ENCODE data around the gene ALX4. TPM values are rescaled to one million over a fixed set of nuclear protein-coding genes. Genes with fewer than 3 reads are reported as not detected.

Gene ALX4
- total and polyA plus RNA-seq, 2 donors from 2014 or later: 0.09 to 0.16 TPM

DNA sequence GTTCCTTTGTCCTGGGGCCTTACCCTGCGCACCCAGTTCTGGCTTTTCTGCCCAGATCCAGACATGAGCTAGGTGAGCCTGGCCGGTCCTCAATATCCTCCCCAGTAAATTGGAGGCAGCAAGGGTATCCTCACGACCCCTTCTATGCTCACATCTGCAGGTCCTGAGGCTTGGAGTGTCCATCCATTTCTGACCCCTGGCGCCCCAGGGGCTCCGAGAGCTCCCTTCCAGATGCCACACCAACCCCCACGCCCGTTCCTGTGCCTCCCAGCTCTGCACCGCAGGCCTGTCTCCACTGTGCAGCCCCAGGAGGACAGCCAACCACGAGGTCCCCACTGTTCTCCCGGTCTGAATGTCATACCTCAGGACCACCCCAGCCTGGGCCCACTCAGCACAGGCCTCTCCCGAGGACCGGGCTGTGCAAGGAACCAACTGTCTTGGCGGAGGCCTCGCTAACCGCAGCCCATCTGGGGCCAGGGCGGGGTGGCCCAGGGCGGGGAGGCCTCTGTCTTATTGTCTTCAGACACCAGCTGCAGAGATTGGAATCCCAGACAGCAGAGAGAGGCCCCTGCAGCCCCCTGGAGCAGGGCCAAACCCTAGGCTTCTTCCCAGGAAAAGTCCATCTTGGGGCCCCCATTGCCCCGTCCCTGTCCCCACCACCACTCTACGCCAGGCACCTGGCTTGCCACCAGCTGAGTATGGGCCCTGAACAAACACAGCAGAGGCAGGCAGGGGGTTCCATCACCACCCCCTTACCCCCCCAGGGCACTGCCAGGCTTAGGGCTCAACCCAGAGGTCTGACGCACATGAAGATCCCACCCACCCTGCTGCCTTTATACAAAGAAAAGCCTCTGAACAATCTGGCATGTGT is 39.3 kb downstream of the ALX4 start:
- H3K27ac ChIP-seq (ENCODE audit: low read depth in 2 of 2, low read length in 2 of 2): no peak overlapping the region
- no peaks in the 10 kb centered on the region for H3K27me3 ChIP-seq (ENCODE audit: control insufficient read depth, insufficient read depth, low read length)
- intact Hi-C loops (cut with DNase I): no loop called here
- H3K4me1 ChIP-seq (ENCODE audit: control insufficient read depth in 2 of 3, insufficient read depth in 2 of 3, low read depth in 1 of 3, low read length in 3 of 3): no peaks in the 10 kb centered on the region
- H3K36me3 ChIP-seq (ENCODE audit: control insufficient read depth in 2 of 3, insufficient read depth in 3 of 3, low read length in 3 of 3): no peaks in the 10 kb centered on the region
- no peak overlapping the region for H3K9ac ChIP-seq (ENCODE audit: low read length in 3 of 3)
- TF ChIP-seq, protein P1, sequence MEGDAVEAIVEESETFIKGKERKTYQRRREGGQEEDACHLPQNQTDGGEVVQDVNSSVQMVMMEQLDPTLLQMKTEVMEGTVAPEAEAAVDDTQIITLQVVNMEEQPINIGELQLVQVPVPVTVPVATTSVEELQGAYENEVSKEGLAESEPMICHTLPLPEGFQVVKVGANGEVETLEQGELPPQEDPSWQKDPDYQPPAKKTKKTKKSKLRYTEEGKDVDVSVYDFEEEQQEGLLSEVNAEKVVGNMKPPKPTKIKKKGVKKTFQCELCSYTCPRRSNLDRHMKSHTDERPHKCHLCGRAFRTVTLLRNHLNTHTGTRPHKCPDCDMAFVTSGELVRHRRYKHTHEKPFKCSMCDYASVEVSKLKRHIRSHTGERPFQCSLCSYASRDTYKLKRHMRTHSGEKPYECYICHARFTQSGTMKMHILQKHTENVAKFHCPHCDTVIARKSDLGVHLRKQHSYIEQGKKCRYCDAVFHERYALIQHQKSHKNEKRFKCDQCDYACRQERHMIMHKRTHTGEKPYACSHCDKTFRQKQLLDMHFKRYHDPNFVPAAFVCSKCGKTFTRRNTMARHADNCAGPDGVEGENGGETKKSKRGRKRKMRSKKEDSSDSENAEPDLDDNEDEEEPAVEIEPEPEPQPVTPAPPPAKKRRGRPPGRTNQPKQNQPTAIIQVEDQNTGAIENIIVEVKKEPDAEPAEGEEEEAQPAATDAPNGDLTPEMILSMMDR (IDR thresholded peaks at IDR 0.05; ENCODE audit: borderline replicate concordance, extremely low read depth, insufficient read depth): no peak
- H3K4me3 ChIP-seq (ENCODE audit: low read length in 3 of 3): no peak overlapping the region
- no peak for FAIRE-seq
- no peak for DNase-seq
- no peaks in the 10 kb centered on the region for H3K9me3 ChIP-seq (ENCODE audit: control insufficient read depth in 2 of 3, insufficient read depth in 1 of 3, low read length in 3 of 3)

DNA sequence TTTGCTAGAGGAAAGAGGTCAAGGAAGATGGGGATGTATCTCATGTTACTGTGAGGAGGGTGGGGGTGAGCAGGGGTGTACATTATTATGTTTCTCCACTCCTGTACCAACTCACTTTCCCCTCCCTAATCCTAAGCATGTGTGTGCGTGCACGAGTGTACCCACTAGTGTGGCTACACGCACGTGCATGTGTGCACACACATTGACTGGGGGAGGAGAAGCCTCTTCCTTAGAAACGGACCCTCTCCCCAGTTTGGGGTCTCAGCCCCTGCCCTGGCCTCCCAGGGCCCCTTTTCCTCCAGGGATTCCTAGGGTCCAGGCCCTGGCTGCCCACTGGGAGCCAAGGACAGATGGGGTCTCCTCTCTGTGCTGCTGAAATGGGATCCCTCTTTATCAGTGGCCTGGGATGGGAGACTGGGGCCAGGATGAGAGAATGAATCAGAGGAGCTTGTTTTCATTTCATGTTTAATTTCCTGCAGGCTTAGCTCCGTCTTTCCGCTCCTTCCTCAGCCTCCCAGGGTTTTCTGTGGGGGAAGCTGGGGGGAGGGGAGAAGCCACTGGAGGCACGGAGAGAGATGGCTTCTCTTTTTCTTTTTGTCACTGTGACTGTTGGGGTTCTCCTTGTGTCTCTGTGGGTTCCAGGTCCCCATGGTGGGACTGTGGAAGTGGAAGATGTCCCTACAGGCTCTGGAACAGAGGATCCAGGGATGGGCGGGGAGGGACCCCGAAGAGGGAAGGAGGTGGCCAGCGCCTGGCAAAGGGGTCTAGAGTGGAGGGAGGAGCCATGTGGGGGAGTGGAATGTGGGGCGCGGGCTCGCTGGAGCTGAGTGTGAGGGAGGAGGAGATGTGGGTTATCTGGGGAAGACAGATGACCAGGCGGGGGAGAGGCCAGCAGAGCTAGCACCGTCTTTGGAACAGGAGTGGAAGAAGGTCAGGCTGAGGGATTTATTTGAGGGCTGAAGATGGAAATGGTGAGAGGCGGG is 40.3 kb downstream of the ALX4 start:
- TF ChIP-seq, protein P1 (IDR thresholded peaks at IDR 0.05; ENCODE audit: borderline replicate concordance, extremely low read depth, insufficient read depth): no peak
- intact Hi-C loops (cut with DNase I): no loop called here

GRCh38 chr11:44268614-44269080 is 41.3 kb downstream of the ALX4 start:
- no peaks in the 10 kb centered on the region for H3K27me3 ChIP-seq (ENCODE audit: control insufficient read depth, insufficient read depth, low read length)
- no peak for DNase-seq
- no peak overlapping the region for H3K9ac ChIP-seq (ENCODE audit: low read length in 3 of 3)
- FAIRE-seq: no peak
- H3K9me3 ChIP-seq (ENCODE audit: control insufficient read depth in 2 of 3, insufficient read depth in 1 of 3, low read length in 3 of 3): no peaks in the 10 kb centered on the region
- H3K36me3 ChIP-seq (ENCODE audit: control insufficient read depth in 2 of 3, insufficient read depth in 3 of 3, low read length in 3 of 3): no peaks in the 10 kb centered on the region
- intact Hi-C loops (cut with DNase I): no loop called here
- TF ChIP-seq, protein P1 (IDR thresholded peaks at IDR 0.05; ENCODE audit: borderline replicate concordance, extremely low read depth, insufficient read depth): no peak
- H3K4me1 ChIP-seq (ENCODE audit: control insufficient read depth in 2 of 3, insufficient read depth in 2 of 3, low read depth in 1 of 3, low read length in 3 of 3): no peaks in the 10 kb centered on the region
- no peak overlapping the region for H3K4me3 ChIP-seq (ENCODE audit: low read length in 3 of 3)
- no peak overlapping the region for H3K27ac ChIP-seq (ENCODE audit: low read depth in 2 of 2, low read length in 2 of 2)

More for the DNA sequence above, 40.3 kb downstream of the ALX4 start:
- Histone ChIP-seq H3K27ac (ENCODE audit: low read depth in 2 of 2, low read length in 2 of 2) (no peak overlapping the region), H3K4me1 (ENCODE audit: control insufficient read depth in 2 of 3, insufficient read depth in 2 of 3, low read depth in 1 of 3, low read length in 3 of 3) (no peaks in the 10 kb centered on the region), H3K27me3 (ENCODE audit: control insufficient read depth, insufficient read depth, low read length) (no peaks in the 10 kb centered on the region), H3K9me3 (ENCODE audit: control insufficient read depth in 2 of 3, insufficient read depth in 1 of 3, low read length in 3 of 3) (no peaks in the 10 kb centered on the region), H3K36me3 (ENCODE audit: control insufficient read depth in 2 of 3, insufficient read depth in 3 of 3, low read length in 3 of 3) (no peaks in the 10 kb centered on the region), H3K4me3 (ENCODE audit: low read length in 3 of 3) (no peak overlapping the region), H3K9ac (ENCODE audit: low read length in 3 of 3) (no peak overlapping the region)
- DNase-seq (peak in 4 of 5 donors; percentile 68 to 82 (median 74)), FAIRE-seq (no peak)
